Upper lobe of left lung (tissue), 4 donors: ENCODE data around the gene CCNY.

ENCODE experiments used
- CTCF ChIP-seq, 6 experiments: fragments of 450-650 bp in 4 of 6; fragments of 200-600 bp in 2 of 6; sonication (generic) in 2 of 6; IDR thresholded peaks; one replicate each; pipeline ENCODE4 v1.5.1; 2016 to 2019; ENCODE audit warnings: antibody characterized with exemption in 6 of 6
- POLR2A ChIP-seq, 4 donors: fragments of 450-650 bp; IDR thresholded peaks; one replicate each; pipeline ENCODE4 v1.5.1; 2016 to 2017; ENCODE audit warnings: antibody characterized with exemption in 4 of 4, mild to moderate bottlenecking in 2 of 4

- TF ChIP-seq POLR2A (IDR thresholded peaks at IDR 0.05) (no peak), CTCF (IDR thresholded peaks at IDR 0.05) (no peak)
Observed at GRCh38 chr10:35498693-35499092, 162.4 kb downstream of the CCNY start.
